Measurements from ENCODE around the gene PRIM1. TPM values are rescaled to one million over a fixed set of nuclear protein-coding genes. Genes with fewer than 3 reads are reported as not detected.

The PRIM1 gene
- total and polyA plus RNA-seq, 2 of the 8 experiments (the other 6 are each of a cell fraction or from before 2014, with no cell fraction given) = 52.4 to 61.9 TPM

DNA sequence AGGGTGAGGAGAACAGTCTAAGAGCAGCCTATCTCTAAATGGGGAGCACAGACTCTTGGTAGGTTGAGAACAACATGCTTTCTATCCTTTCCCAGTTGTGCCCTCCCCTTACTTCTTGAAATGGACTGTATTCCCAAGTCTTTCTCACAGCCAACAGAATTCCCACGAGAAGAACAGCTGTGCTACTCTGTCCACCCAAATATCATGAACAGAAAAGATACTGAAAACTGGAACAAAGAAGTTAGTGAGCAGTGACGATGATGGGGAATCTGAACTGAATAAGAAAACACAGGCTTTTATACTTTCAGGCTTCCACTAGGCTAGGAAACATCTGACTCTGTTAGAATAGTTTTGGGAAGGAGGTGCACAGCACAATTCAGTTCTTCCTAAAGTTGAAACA is 30.4 kb downstream of the PRIM1 start (continued):
- TF ChIP-seq SAP30 (IDR thresholded peaks at IDR 0.05; ENCODE audit: insufficient read depth, insufficient replicate concordance, low read length) = no peak
- no peak for TF ChIP-seq EP300 (IDR thresholded peaks at IDR 0.05; ENCODE audit: borderline replicate concordance in 1 of 2, low read depth in 2 of 2, low read length in 2 of 2)
- no peak for TF ChIP-seq RNF2 (IDR thresholded peaks at IDR 0.05; ENCODE audit: borderline replicate concordance, low read depth, low read length, missing control alignments, poor library complexity, severe bottlenecking)
